NOMO-1 treated with DMSO at 0.1 percent for 48 hours (cell line): ENCODE data around the gene ACAP1.

ENCODE experiments used
- DNase-seq: peaks from one replicate; lab custom pipeline; 2025; ENCODE audit not compliant: unreplicated experiment; lab: John Stamatoyannopoulos, UW

Gene ACAP1, protein sequence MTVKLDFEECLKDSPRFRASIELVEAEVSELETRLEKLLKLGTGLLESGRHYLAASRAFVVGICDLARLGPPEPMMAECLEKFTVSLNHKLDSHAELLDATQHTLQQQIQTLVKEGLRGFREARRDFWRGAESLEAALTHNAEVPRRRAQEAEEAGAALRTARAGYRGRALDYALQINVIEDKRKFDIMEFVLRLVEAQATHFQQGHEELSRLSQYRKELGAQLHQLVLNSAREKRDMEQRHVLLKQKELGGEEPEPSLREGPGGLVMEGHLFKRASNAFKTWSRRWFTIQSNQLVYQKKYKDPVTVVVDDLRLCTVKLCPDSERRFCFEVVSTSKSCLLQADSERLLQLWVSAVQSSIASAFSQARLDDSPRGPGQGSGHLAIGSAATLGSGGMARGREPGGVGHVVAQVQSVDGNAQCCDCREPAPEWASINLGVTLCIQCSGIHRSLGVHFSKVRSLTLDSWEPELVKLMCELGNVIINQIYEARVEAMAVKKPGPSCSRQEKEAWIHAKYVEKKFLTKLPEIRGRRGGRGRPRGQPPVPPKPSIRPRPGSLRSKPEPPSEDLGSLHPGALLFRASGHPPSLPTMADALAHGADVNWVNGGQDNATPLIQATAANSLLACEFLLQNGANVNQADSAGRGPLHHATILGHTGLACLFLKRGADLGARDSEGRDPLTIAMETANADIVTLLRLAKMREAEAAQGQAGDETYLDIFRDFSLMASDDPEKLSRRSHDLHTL

DNA sequence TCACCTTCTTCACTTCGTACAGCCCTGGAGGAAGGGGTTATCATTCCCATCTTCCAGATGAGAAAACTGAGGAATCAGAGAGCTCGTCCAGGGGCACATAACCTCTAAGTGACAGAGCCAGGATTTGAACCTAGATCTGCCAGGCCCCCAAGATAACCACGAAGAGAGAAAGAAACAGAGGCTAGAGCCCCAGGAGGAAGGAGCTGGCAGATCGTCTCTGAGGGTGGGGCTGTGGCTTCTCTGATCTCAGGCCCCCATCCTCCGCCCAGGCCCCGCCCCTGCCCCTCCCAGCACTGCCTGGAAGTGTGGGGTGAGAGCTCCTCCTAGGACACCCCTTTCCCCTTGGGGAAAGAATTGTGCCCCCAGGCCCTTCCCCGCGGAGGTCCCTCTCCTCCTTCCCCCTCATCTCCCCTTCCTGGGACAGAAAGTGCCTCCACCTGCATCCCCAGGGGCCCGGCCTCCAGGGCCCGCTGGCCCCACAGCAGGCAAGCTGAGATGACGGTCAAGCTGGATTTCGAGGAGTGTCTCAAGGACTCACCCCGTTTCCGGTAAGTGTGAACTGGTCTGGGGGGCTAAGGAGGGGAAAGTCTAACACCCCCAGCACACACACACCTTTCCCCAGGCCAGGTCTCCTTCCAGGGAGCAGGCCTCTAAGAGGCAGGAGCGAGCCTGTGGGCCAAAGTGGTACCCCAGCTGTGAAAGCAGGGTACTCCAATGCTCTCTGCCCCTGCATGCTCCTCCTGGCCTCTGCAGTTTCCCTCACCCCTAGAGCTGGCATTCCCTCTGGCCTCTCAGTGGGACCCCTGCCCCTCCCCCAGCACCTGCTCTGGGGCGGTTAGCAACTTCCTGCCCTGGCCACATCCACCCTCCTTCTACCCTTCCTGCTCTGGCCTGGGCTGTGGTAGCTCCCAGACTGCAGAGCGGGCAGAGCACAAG is at the start of gene ACAP1:
TSS of gene ACAP1 (plus strand) at position 290 of the 936 bp plus-strand sequence. CDS start at position 496, 206 bp downstream.
- DNase-seq, result peak; percentile 44

DNA sequence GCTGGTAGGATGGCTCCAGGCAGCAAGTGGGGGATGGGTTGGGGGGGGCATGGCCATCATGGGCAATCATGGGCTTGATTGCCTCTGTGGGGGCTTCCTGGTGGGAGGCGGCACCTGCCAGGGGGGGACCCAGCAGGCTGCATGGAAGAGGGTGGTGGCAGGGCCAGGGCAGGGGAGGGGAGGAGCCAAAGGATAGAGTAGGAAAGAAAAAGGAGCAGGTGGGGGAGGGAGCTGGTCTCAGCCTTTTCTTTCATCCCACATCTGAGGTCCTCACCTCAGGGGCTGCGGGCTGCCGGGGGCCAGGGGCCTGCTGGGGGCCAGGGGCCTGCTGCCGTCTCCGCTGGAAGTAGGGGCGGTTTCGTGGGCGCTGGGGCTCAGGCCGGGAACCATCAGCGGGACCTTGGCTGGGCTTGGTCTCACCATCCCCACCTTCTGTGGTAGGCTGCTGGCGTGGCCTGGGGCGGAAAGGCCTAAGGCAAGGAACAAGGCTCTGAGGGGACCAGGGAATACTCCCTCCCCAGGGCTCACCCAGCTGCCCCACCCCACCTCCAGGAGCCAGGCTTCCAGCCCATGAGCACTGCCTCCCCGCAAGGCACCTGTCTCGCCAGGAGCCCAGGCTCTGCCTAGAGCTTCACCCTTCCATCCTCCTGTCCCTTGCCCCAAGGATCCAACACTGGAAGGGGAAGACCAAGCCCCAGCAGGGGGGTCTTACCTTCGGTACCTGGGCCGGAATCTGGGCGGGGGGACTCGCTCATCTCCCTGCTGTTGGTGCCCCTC is 46.9 kb upstream of the ACAP1 start:
- no peak for DNase-seq

DNA sequence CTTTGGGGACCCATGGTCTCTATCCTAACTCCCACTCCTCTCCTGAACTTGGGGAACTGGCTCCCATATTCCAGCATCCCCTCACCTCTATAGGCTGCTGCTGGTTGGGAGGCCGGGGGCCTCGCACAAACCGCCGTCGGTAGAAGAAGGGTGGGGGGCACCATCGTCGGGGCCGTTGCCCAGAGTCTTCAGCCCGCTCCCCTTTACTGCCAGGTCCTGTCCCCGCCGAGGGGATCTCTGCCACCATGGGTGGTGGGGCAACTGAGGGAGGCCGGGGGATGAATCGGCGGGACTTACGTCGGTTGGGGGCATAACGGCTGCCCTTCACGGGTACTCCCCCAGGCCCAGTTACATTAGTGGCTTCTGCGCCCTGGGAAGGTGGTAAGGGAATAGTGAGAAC is 46.2 kb upstream of the ACAP1 start:
- no peak for DNase-seq

DNA sequence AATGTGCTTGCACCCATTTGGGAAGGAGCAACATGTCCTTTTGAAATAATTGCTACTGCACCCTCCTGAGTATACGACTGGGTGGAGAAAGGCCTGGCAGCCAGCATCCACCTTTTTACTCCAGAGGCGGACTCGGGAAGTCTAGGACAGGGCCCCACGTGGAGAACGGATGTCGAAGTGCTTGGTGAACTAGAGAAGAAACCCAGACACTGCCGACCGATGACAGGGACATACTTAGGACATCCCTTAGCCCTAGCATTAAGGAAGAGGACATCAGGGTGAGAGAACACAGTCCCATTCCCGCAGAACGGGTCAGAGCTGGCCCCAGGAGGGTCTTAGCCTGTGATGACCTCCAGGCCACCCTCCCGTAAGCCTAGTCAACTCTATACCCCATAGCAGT is 45.6 kb upstream of the ACAP1 start:
- DNase-seq, result no peak

DNA sequence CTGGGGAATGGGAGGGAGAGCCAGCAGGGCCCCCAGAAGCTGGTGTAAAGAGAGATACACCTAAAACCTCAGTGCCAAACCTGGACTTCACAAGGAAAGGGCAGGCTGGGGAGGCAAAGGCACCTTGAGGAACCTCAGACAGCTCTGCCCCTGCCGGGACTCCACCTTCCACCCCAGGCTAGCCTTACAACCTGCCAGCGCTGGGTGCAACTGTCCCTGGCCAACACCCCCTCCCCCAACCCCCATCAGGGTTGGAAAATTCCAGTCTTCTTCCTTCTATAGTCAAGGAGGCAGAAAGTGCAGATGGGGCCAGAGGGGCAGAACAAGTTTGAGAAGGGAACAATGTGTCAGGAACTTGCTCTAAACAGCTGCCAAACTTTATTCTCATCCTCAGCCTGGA is 44.1 kb upstream of the ACAP1 start:
- no peak for DNase-seq

DNA sequence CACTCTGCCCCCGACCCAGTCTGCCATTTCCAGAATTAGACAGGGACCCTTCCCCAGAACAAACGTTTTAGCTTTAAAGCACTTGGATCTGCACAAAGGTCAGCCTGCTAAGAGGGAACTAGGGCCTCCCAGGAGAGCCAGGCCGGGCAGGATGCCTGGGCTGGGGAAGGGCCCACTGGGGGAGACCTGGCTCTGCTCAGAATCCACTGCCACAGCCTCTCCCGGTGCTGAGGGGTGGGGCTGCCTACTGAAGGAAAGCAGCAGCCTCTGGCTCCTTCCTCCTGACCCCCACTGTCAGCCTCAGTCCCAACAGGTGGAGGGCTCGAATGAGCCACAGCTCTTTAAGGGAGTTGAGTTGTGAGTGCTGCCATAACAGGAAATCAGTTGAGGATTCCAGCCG is 43.6 kb upstream of the ACAP1 start:
- DNase-seq, result no peak

DNA sequence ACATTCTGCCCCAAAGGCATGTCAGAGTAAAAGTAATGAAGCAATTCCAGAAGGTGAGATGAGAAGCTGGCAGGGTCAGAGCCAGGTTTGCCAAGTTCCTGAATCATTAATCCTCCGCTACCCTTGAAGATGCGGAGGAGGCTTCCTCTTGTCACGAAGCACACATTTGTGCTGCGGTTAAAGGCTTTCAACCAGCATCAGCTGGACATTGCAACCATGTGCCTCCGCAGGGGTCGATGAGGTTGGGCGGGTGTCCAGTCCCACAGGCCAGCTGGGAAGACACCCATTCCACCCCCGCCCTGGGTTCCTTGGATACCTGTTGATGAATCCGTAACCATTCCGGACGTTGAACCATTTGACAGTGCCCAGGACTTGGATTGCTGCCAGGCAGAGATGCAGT is 43.2 kb upstream of the ACAP1 start:
- no peak for DNase-seq

DNA sequence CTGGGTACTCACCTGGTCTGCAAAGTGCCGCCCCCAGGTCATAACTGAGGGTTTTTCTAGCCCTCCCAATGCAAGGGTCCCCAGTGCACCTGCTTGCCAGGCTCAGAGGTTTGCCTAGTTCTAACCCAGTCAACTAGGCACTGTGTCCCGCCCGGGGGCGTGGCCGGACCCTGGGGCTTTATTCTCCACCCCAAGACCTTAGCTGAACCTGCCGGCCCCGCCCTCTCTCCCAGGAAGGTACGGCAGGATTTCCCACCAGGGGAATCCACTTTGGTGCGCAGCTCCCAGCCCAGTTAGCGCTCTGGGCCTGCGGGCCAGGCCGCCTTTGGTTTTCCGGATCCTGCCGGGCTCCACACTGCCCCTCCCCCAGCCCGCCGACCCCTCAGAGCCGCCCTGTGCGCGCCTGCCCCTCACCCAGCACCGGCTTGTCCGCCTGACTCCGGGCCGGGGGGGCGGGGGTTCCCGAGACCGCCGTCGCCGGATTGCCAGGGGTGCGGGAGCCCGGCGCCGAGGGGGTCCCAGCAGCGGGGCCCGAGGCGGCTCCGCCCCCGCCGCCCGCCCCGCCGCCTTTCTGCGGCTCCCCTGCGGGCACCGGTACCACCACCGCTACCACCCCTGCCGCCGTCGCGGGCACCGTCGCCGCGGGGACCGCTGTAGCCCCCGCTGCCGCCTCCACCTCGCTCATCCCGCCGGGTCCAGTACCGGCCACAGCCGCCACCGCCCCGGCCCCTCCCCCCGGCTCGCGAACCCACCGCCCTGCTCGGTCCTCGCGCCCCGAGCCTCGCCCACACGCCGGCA is 42.3 kb upstream of the ACAP1 start:
- DNase-seq, result no peak

DNA sequence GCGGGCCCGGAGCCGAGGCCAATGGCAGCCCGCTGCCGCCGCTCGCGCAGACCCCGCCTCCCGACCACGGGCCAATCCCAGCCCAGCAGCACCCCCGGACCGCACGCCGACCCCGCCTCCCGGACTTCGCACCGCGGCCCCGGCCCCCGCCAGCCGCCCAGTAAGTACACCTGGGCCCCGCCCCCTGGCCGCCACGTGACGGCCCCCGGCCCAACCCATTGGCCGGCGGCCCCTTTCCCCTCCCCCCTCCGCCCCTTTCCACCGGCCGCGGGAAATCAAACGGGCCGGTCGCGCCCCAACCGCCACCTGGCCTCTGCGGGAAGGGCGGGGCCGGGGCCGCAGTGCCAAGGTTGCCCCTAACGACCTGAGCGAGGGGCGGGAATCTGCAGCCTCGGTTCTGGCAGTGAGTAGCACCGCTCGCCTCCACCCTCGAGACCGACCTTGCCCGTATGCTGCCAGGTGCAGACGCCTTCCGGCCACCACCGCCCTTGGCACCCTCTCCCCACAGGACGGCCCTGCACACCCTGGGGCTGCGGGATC is 41.6 kb upstream of the ACAP1 start, which contains the start of gene YBX2:
TSS of gene YBX2 (minus strand) at position 26 of the 540 bp plus-strand sequence. CDS start 139 bp downstream, outside the sequence.
- DNase-seq, result peak; percentile 66

DNA sequence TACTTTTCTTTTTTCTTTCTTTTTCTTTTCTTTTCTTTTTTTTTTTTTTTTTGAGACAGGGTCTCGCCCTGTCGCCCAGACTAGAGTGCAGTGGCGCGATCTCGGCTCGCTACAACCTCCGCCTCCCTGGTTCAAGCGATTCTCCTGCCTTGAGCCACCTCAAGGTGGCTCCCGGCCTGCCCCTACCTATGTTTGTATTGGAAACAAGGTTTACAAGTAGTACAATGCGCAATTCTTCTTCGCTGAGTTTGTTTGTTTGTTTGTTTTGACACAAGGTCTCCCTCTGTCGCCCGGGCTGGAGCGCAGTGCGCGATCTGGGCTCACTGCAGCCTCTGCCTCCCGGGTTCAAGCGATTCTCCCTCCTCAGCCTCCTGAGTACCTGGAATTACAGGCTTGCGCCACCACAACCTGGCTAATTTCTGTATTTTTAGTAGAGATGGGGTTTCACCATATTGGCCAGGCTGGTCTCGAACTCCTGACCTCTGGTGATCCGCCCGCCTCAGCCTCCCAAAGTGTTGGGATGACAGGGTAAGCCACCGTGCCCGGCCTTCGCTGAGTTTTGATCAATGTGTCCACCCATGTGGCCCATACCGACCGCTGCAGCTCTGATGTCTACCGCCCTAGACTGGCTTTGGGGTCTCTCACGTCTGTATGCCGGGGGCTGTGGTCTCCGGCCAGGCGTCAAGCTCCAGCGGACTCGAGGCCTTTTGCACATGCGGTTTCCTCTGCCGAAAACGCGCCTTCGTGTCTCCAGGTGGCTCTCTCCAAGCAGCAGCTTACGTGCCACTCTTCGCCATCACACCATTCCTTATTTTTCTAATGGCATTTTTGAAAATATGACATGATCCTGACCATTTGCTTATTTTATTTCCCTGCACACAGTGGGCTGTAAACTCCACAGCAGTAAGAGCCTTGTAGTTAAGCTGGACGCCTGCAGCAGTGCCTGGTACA is 40.8 kb upstream of the ACAP1 start:
- DNase-seq, result no peak

DNA sequence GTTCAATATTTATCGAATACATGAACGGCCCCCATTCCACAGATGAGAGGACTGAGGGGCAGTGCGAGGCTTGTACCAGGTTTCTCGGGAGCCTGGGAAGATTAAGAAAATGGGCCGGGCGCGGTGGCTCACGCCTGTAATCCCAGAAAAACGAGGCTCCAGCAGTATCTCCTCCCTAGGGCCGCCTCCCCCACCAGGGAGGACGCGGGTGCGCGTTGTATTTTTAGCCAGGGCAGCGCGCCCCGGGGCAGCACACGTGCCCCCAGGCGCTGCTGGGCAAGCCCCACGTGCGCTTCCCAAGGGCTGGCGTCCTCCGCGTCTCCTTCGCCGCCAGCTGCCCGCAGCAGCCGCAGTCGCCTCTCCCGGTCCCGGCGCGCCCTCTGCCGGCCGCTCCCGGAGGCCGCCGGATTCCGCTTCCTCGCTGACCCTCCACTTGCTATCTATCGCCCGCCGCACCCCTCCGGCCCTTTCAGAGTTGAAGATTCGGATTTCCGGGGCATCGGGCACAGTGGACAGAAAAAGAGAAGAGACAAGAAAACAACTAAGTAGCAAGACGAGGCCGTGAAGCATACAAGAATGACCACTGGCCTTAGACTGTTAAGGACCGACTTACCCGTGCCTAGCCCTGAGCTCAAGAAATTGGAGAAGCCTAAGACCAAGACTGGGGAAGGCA is 40.0 kb upstream of the ACAP1 start:
- DNase-seq, result peak; percentile 73

DNA sequence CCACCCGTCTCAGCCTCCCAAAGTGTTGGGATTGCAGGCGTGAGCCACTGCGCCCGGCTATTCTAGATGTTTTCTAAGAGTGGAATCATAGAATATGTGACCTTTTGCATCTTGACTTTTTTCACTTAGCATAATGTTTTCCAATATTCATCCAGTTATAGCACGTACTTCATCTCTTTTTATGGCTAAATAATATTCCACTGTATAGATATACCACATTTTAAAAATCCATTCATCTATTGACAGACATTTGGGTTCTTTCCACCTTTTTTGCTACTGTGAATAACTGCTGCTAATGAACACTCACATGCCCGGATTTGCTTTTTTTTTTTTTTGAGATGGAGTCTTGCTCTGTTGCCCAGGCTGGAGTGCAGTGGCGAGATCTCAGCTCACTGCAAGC is 32.1 kb upstream of the ACAP1 start:
- DNase-seq, result no peak

DNA sequence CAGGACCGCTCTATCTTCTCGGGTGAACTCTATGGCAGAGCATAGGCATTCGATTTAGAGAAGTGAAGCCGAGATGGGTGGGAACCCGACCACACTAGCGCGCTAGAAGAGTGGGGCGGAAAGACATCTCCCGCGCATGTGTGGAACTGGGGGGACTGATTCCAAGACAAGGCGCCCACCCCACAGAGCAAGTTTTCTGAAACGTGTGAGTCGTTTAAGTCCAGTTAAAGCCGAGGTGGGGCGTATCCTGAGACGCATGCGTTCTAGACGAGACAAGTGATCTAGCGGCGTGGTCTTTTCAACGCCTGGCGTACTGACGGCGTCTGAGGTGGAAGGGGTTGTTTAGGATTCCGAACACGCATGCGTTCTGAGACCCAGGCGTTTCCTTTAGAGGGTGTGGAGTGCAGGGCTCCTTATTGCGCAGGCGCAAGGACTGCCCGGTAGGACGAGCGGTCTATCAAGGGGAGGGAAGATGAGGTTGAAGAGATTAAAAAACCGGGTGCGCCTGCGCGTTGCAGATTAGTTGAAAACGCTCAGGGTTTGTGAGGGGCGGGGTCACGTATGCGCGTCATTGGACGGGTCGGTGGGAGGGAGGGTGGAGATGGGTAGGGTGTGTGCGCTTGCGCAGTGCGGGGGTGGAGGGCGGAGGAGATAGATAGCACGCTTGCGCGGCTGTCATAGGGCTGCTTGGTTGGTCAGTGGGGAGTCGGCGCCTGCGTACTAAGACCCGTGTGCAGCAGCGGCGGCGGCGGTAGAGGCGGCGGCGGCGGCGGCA is 29.2 kb upstream of the ACAP1 start, which contains the start of gene EIF5A:
TSS of gene EIF5A (plus strand) at position 718 of the 775 bp plus-strand sequence. CDS start 2,008 bp downstream, outside the sequence.
- peak; percentile 100 for DNase-seq

DNA sequence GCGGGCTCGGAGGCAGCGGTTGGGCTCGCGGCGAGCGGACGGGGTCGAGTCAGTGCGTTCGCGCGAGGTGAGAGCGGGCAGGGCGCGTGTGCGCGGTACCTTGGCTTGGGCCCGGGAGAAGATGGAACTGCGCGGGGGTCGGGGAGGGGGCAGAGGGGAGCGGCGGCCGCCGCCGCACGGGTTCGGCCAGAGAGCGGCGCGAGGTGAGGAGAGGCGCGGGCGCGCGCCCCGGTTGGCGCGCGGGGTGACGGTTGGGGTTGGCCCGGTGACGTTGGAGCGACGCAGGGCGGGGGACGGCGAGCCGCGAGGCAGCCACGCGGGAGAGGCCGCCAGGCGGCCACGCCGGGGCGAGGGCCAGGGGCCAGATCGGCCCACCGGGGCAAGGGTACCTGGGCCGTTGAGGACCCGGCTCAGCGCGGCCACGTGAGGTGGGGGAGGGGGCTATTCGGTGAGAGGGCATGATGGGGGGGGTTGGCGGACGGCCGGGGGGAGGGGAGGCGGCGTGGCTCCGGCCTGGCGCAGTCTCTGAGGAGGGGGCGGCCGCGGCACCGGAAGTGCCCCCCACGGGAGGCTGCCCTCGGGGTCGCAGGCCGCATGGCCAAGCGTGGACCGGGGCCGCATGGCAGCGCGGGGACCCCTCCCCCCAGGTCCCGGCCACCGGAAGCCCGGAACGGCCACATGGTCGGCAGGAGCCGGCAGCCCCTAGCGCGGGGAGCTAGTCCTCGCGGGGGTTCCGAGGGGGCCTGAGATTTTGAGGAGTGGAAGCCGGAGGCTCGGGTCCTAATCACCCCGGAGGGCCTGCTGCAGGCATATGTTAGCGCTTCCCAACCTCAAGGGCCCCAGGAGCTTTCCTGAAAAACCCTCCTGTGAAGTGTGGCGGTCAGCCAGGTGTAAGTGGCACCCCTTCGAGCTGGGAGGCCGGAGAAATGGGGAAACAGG is 28.4 kb upstream of the ACAP1 start:
- peak; percentile 39 for DNase-seq

DNA sequence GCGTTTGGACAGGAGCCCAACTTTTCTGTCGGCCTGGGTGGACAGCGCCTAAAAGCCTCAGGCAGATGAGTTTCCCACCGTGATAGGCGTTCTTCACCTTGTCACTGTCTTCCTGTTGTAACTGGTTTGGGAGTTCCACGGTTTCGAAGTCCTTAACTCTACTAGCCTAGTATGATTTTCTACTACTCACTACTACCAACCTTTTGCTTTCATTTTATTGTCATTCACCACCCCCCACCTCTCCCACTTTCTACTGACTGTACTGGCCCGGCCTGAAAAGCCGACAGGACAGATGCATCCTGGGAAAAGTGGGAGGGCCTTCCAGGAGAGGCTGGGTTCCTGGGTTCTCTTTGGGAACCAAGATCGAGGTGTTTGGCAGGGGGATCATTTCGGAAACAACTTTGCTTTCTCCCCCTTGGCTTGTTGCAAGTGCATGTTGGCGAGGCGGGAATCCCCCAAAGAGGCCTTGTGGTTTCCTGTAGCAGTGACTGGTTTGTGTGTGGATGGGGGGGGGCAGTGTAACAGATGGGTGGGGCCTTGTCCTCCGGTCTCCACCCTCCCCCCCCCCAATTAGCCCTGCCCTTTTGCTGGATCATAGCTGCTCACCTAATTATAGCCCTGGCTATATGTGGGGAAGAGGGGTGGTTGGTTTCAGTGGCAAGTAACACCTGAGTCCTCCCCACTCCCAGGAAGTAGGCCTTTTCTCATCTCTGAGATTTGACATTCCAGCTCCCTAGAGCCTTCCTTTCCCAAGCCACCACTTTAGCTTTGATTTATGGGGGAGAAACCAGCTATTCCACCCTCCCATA is 27.5 kb upstream of the ACAP1 start:
- peak; percentile 76 for DNase-seq
